ENCODE measurements around the gene SLF2. TPM values are rescaled to one million over a fixed set of nuclear protein-coding genes. Genes with fewer than 3 reads are reported as not detected.

The SLF2 gene
- total RNA-seq, 1 donor from 2014 or later = 46.5 TPM

GRCh38 chr10:100896876-100897461, 15.8 kb upstream of the SLF2 start:
- FAIRE-seq = no peak
- no peak for DNase-seq (ENCODE audit: low spot score in 2 of 2)

GRCh38 chr10:100897976-100898375, 14.8 kb upstream of the SLF2 start:
- DNase-seq (ENCODE audit: low spot score in 2 of 2) = no peak
- FAIRE-seq = no peak

- no peak for FAIRE-seq
- DNase-seq (ENCODE audit: low spot score in 2 of 2) = no peak
These were observed 13.6 kb upstream of the SLF2 start for GRCh38 chr10:100899171-100899570.

- DNase-seq (ENCODE audit: low spot score in 2 of 2) (no peak), FAIRE-seq (no peak)
These were observed 11.7 kb upstream of the SLF2 start for GRCh38 chr10:100901051-100901450.

GRCh38 chr10:100902622-100903021, 10.1 kb upstream of the SLF2 start:
- FAIRE-seq = no peak
- DNase-seq (ENCODE audit: low spot score in 2 of 2) = no peak

- DNase-seq (ENCODE audit: low spot score in 2 of 2) (no peak), FAIRE-seq (no peak)
These were observed 7.8 kb upstream of the SLF2 start for GRCh38 chr10:100904917-100905316.

- no peak for DNase-seq (ENCODE audit: low spot score in 2 of 2)
- no peak for FAIRE-seq
These were observed 5.6 kb upstream of the SLF2 start for GRCh38 chr10:100907175-100907574.

- DNase-seq (ENCODE audit: low spot score in 2 of 2) (no peak), FAIRE-seq (no peak)
These were observed 4.9 kb upstream of the SLF2 start for GRCh38 chr10:100907773-100908363.

GRCh38 chr10:100908378-100908777, 4.4 kb upstream of the SLF2 start:
- FAIRE-seq = no peak

GRCh38 chr10:100909501-100910263, 3.1 kb upstream of the SLF2 start:
- no peak for DNase-seq (ENCODE audit: low spot score in 2 of 2)
- no peak for FAIRE-seq

More at GRCh38 chr10:100908378-100908777, 4.4 kb upstream of the SLF2 start:
- DNase-seq (ENCODE audit: low spot score in 2 of 2) = no peak

- DNase-seq (ENCODE audit: low spot score in 2 of 2) (no peak), FAIRE-seq (no peak)
These were observed 1.3 kb upstream of the SLF2 start for GRCh38 chr10:100911472-100911871.

GRCh38 chr10:100912013-100912604, 654 bp upstream of the SLF2 start:
- no peak for FAIRE-seq

GRCh38 chr10:100913470-100913865, 705 bp downstream of the SLF2 start:
- DNase-seq (ENCODE audit: low spot score in 2 of 2) (peak in 1 of 2 donors; percentile 30), FAIRE-seq (no peak)

More at GRCh38 chr10:100912013-100912604, 654 bp upstream of the SLF2 start:
- no peak for DNase-seq (ENCODE audit: low spot score in 2 of 2)

GRCh38 chr10:100917071-100917470, 4.3 kb downstream of the SLF2 start:
- FAIRE-seq (no peak), DNase-seq (ENCODE audit: low spot score in 2 of 2) (no peak)

- DNase-seq (ENCODE audit: low spot score in 2 of 2) (no peak), FAIRE-seq (no peak)
These were observed 10.8 kb downstream of the SLF2 start for GRCh38 chr10:100923580-100923979.

- FAIRE-seq = no peak
These were observed 14.5 kb downstream of the SLF2 start for GRCh38 chr10:100927266-100927665.

GRCh38 chr10:100928039-100928438, 15.3 kb downstream of the SLF2 start:
- DNase-seq (ENCODE audit: low spot score in 2 of 2) = no peak
- FAIRE-seq = no peak

More at GRCh38 chr10:100927266-100927665, 14.5 kb downstream of the SLF2 start:
- DNase-seq (ENCODE audit: low spot score in 2 of 2) = no peak

GRCh38 chr10:100930368-100930767, 17.6 kb downstream of the SLF2 start:
- no peak for DNase-seq (ENCODE audit: low spot score in 2 of 2)
- no peak for FAIRE-seq

GRCh38 chr10:100934084-100934659, 21.4 kb downstream of the SLF2 start:
- DNase-seq (ENCODE audit: low spot score in 2 of 2) (no peak), FAIRE-seq (no peak)

GRCh38 chr10:100939763-100940344, 27.1 kb downstream of the SLF2 start:
- DNase-seq (ENCODE audit: low spot score in 2 of 2) (no peak), FAIRE-seq (no peak)

- no peak for DNase-seq (ENCODE audit: low spot score in 2 of 2)
- FAIRE-seq = no peak
These were observed 29.5 kb downstream of the SLF2 start for GRCh38 chr10:100942229-100942628.
